Uterus (tissue), 4 donors: ENCODE results near the gene ARSA. TPM values are rescaled to one million over a fixed set of nuclear protein-coding genes. Genes with fewer than 3 reads are reported as not detected.

ENCODE experiments used
- DNase-seq, 2 donors: peaks; one replicate each; pipeline ENCODE4 v3.0.0-alpha.2; 2019 to 2020
- H3K27ac ChIP-seq, 2 donors: fragments of 200-600 bp; sonication (generic); 1 replicate in 1 of 2; 2 replicates in 1 of 2; pipeline ENCODE4 v1.5.1; 2016 to 2018
- H3K27me3 ChIP-seq, 2 donors: fragments of 200-600 bp; sonication (generic); one replicate each; pipeline ENCODE4 v1.5.1; 2018 to 2019; ENCODE audit warnings: control low read depth in 1 of 2
- H3K36me3 ChIP-seq, 2 donors: fragments of 200-600 bp; sonication (generic); one replicate each; pipeline ENCODE4 v1.5.1; 2019; ENCODE audit warnings: control low read depth in 1 of 2
- H3K4me1 ChIP-seq, 2 donors: fragments of 200-600 bp; sonication (generic); one replicate each; pipeline ENCODE4 v1.5.1; 2018 to 2019; ENCODE audit warnings: control low read depth in 1 of 2
- H3K4me3 ChIP-seq, 2 donors: fragments of 200-600 bp; sonication (generic); 1 replicate in 1 of 2; 2 replicates in 1 of 2; pipeline ENCODE4 v1.5.1; 2018 to 2019; ENCODE audit warnings: mild to moderate bottlenecking in 1 of 2
- H3K9me3 ChIP-seq, 2 donors: fragments of 200-600 bp; sonication (generic); one replicate each; pipeline ENCODE4 v1.5.1; 2019; ENCODE audit warnings: control low read depth in 1 of 2
- POLR2A ChIP-seq, 2 donors: fragments of 450-650 bp; IDR thresholded peaks; one replicate each; pipeline ENCODE4 v1.6.1; 2016; ENCODE audit warnings: antibody characterized with exemption in 2 of 2, mild to moderate bottlenecking in 1 of 2, moderate library complexity in 1 of 2
- intact Hi-C: fragments of 100-400 bp; cut with DNase I; formaldehyde crosslinking; loops from one replicate; pipeline ENCODE4 v1.15.1; 2023; ENCODE audit warnings: low total_unique reads
- total RNA-seq, 4 donors: library from RNA; depleted of rRNA in 3 of 4; stranded (reverse); fragments of >200 nt in 3 of 4; gene quantifications; one replicate each; pipeline versions ENCODE4 v1.1.0 to v1.2.4, GENCODE V29; 2014 to 2023
- TF ChIP-seq, protein P1 (sequence below), 4 experiments: fragments of 200-600 bp in 2 of 4; fragments of 450-650 bp in 2 of 4; sonication (generic) in 2 of 4; IDR thresholded peaks; one replicate each; pipeline ENCODE4 v1.5.1; 2016 to 2019; ENCODE audit warnings: antibody characterized with exemption in 4 of 4, mild to moderate bottlenecking in 2 of 4, moderate library complexity in 1 of 4
- donor health status: DM: yes; HTN: yes; CAD: no.

The ARSA gene
- total RNA-seq, 4 donors from 2014 or later = 5.3 to 41.6 (median 10.6) TPM

DNA sequence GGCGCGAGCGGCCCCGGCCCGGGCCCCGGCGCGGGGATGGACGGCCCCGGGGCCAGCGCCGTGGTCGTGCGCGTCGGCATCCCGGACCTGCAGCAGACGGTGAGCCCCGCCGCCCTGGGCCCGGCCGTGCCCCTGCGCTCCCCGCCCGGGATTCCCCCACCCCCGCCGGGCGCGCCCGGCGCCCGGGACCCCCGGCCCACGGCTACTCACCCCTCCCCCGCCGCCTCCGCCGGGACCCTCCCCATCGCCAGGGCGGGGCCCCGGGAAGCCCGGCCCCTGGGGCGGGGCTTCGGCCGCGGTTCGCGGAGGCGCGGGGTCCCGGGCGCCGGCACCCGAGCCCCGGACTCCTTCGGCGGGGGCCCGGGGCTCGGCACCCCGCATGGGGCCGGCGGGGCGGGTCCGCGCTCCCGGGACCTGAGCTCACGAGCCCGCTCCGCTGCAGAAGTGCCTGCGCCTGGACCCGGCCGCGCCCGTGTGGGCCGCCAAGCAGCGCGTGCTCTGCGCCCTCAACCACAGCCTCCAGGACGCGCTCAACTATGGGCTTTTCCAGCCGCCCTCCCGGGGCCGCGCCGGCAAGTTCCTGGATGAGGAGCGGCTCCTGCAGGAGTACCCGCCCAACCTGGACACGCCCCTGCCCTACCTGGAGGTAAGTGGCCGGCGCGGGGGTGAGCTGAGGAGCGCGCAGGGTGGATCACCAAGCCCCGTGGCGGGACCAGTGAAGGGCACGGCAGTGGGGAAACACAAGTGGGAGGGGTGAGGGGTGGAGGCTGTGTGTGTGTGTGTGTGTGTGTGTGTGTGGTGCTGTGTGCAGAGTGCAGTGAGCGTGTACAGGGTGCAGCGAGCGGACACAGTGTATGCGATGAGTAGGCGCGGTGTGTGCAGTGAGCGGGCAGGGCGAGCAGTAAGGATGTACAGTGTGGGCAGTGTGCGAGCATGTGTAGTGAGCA is 46.9 kb upstream of the ARSA start:
- intact Hi-C loops = no loop called here

DNA sequence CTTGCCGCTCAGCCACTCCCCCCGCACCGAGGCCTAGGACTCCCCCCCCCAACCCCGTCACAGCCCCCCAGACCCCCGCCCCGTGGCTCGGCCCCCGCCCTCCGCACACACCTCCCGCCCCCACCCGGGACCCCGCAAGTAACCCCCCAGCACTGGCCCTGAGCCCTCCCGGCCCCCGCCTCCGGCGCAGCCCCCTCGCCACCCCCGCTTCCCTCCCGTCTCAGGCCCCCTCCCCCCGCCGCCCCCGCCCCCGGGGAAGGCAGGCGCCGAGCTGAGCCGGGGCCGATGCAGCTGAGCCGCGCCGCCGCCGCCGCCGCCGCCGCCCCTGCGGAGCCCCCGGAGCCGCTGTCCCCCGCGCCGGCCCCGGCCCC is 46.2 kb upstream of the ARSA start:
- H3K36me3 ChIP-seq = no peaks in the 10 kb centered on the region
- intact Hi-C loops = no loop called here
- TF ChIP-seq, protein P1, sequence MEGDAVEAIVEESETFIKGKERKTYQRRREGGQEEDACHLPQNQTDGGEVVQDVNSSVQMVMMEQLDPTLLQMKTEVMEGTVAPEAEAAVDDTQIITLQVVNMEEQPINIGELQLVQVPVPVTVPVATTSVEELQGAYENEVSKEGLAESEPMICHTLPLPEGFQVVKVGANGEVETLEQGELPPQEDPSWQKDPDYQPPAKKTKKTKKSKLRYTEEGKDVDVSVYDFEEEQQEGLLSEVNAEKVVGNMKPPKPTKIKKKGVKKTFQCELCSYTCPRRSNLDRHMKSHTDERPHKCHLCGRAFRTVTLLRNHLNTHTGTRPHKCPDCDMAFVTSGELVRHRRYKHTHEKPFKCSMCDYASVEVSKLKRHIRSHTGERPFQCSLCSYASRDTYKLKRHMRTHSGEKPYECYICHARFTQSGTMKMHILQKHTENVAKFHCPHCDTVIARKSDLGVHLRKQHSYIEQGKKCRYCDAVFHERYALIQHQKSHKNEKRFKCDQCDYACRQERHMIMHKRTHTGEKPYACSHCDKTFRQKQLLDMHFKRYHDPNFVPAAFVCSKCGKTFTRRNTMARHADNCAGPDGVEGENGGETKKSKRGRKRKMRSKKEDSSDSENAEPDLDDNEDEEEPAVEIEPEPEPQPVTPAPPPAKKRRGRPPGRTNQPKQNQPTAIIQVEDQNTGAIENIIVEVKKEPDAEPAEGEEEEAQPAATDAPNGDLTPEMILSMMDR (IDR thresholded peaks at IDR 0.05) = no peak
- TF ChIP-seq POLR2A (IDR thresholded peaks at IDR 0.05) = no peak
- H3K27ac ChIP-seq = peak overlapping the region in 1 of 2 donors; percentile 48
- H3K4me3 ChIP-seq = peak overlapping the region in 1 of 2 donors; percentile 19
- H3K27me3 ChIP-seq = peaks cover 8% of the 10 kb centered on the region in 2 donors
- no peaks in the 10 kb centered on the region for H3K9me3 ChIP-seq
- no peak for DNase-seq
- H3K4me1 ChIP-seq = peaks cover 0 to 5% of the 10 kb centered on the region in 2 donors

More for the DNA sequence above, 46.9 kb upstream of the ARSA start:
- Histone ChIP-seq H3K36me3 (no peaks in the 10 kb centered on the region), H3K27me3 (peaks cover 8% of the 10 kb centered on the region in 2 donors), H3K9me3 (no peaks in the 10 kb centered on the region), H3K27ac (no peak overlapping the region), H3K4me1 (peaks cover 0 to 5% of the 10 kb centered on the region in 2 donors), H3K4me3 (peak overlapping the region in 1 of 2 donors; percentile 27)
- no peak for DNase-seq
- TF ChIP-seq, protein P1 (IDR thresholded peaks at IDR 0.05) = no peak
- peak in 1 of 2 donors; percentile 19 for TF ChIP-seq POLR2A (IDR thresholded peaks at IDR 0.05)

DNA sequence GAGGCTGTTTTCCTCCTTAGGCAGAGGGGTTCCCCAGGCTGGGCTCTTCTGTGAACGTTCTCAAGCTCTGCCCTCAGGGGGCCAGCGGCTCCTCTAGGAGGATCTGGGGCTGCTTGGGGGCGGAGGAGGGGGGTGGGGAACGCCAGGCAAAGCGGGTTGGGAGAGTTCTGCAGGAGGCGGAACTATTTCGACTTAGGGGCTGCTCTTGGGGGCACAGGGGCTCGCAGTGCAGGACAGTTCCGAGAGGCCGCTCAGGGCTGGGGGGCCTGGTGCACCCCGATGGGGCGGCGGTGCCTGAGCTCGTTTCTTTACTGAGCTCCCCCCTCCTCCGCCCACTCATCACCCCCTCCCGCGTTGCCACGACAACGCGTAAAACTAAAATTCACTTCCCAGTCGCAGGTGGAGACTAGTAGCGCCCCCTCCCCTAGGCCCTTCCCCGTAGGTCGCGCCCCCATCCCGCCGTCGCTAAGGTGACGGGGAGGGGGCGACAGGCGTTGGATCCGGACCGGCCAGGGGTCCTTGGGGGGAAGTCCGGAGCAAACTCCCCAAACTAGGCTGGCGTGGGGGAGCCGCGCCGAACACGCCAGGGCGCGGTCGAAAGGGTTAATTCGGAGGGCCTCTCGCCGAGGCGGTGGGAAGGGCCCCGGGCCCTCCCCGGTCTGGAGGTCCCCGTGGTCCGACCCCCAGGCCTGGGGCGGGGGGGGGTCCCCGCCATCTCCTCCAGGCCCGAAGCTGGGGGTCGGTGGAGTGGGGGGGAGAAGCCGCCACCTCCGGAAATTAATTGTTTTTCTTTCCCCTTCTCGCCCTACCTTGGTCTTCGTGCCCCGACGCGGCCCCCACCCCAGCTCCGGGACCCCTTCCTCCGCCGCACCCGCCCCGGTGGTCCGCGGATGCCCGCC is 45.5 kb upstream of the ARSA start:
- peak overlapping the region; percentile 48 to 66 for H3K27ac ChIP-seq
- no peak for DNase-seq
- peaks cover 8% of the 10 kb centered on the region in 2 donors for H3K27me3 ChIP-seq

DNA sequence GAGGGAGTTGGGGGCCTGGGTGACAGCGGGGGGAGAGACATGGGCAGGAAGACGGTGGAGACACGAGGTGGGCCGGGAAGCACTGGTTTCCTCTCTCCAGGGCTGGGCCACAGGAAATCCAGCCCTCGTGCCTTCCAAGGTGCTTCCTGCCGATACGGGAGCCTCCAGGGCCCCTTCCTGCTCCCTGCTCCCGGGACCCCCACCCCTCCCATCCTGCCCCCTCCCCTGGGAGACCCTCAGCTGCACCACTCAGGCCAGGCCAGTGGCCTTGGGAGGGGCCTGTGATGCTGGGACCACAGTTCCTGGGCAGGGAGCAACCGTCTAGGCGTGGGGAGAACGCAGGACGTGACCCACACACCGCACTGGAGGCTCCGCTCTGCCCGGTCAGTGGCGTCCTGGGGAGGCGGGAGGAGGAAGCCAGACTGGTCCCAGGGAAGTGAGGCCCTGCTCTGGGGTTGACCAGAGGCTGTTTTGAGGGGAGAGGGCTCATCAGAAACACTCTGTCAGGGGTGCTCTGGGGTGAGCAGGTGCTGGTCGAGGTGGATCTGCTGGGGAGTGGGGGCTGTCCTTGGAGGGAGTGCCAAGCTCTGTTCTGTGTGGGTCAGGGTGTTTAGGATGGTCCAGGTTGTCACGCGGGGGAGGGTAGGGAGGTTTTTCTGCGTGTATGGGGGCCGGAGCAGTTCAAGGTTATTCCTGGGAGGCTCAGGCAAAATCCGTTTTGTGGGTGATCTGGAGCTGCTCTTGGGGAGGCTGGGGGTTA is 44.7 kb upstream of the ARSA start, which contains the start of gene SHANK3:
Gene SHANK3 (plus strand): TSS at position 353 of the 760 bp plus-strand sequence.
- Histone ChIP-seq H3K4me1 (peaks cover 0 to 5% of the 10 kb centered on the region in 2 donors), H3K36me3 (no peaks in the 10 kb centered on the region), H3K27me3 (peaks cover 8% of the 10 kb centered on the region in 2 donors), H3K27ac (peak within 1 kb of the TSS; percentile 56 to 66), H3K4me3 (peak within 1 kb of the TSS; percentile 19 to 29), H3K9me3 (no peaks in the 10 kb centered on the region)
- peak; percentile 36 to 80 for DNase-seq
- peak in 1 of 2 donors; percentile 35 for TF ChIP-seq POLR2A (IDR thresholded peaks at IDR 0.05)
- TF ChIP-seq, protein P1 (IDR thresholded peaks at IDR 0.05) = no peak
- intact Hi-C loops = no loop called here

More for the DNA sequence above, 45.5 kb upstream of the ARSA start:
- peak overlapping the region; percentile 19 to 29 for H3K4me3 ChIP-seq
- H3K4me1 ChIP-seq = peaks cover 0 to 5% of the 10 kb centered on the region in 2 donors
- no peaks in the 10 kb centered on the region for H3K36me3 ChIP-seq
- TF ChIP-seq, protein P1 (IDR thresholded peaks at IDR 0.05) = no peak
- no peak for TF ChIP-seq POLR2A (IDR thresholded peaks at IDR 0.05)
- no peaks in the 10 kb centered on the region for H3K9me3 ChIP-seq
- intact Hi-C loops = no loop called here
